SU-DHL-6 (cell line): Measurements from ENCODE around the gene HRAS.

Experiments
- EZH2phosphoT487 ChIP-seq: fragments of 200-600 bp; sonication (generic), shearing (Covaris generic); conservative IDR thresholded peaks from 2 replicates; pipeline ENCODE4 v1.6.1; 2018; ENCODE audit warnings: mild to moderate bottlenecking, antibody characterized with exemption, low read length, moderate library complexity, mixed read lengths
- TF ChIP-seq, protein P1 (sequence below): fragments of 200-600 bp; sonication (generic); IDR thresholded peaks from one replicate; pipeline ENCODE4 v1.5.1; 2017; ENCODE audit warnings: antibody characterized with exemption, mild to moderate bottlenecking, low read length, moderate library complexity; ENCODE audit not compliant: insufficient read depth, poor library complexity, severe bottlenecking

DNA sequence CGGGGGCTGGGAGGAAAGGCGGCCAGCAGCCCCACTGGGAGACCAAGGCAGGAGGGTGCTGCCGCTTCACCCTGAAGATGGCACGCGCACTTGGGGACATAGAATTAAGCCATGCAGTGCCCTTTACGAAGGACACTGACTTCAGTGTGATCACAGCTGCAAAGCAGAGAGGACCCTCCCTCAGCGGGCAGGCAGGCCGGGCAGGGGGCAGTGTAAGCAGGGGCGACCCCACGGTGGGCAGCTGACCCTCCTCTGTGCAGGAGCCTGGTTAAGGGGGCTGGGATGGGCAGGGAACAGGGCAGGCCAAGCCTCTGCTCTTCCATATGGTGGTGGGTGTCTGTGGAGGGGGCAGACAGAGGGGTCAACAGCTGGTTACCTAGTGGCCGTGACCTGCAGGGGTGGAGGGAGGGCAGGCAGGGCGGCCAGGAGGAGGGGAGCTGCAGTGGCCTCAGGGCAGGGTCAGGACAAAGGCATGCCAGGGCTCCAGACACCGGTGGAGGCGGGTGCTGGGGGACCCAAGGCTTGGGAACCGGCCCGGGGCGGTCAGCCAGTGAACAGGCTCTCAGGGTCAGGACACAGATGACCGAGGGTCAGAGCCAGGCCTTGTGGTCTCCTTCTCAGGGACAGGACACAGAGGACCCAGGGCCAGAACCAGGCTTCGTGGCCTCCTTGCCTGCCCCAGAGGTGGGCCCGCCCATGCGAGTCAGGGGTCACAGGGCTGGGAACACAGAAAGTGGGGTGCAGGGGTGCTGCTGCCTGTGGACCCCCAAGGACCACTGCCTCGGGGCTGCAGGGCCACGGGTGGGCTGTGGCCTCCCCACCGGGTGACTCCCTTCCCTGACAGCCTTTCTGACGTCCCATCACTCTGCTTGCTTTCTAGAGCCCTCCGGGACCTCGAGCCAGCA, 18.0 kb upstream of the HRAS start:
- TF ChIP-seq, protein P1, sequence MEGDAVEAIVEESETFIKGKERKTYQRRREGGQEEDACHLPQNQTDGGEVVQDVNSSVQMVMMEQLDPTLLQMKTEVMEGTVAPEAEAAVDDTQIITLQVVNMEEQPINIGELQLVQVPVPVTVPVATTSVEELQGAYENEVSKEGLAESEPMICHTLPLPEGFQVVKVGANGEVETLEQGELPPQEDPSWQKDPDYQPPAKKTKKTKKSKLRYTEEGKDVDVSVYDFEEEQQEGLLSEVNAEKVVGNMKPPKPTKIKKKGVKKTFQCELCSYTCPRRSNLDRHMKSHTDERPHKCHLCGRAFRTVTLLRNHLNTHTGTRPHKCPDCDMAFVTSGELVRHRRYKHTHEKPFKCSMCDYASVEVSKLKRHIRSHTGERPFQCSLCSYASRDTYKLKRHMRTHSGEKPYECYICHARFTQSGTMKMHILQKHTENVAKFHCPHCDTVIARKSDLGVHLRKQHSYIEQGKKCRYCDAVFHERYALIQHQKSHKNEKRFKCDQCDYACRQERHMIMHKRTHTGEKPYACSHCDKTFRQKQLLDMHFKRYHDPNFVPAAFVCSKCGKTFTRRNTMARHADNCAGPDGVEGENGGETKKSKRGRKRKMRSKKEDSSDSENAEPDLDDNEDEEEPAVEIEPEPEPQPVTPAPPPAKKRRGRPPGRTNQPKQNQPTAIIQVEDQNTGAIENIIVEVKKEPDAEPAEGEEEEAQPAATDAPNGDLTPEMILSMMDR: no peak
- no peak for TF ChIP-seq EZH2phosphoT487
